ENCODE data around the gene CKAP5.

Gene CKAP5

GRCh38 chr11:46698597-46698996 lies 147.5 kb downstream of the CKAP5 start:
- no peak for DNase-seq (ENCODE audit: low spot score)

- DNase-seq (ENCODE audit: low spot score): no peak
Measured at GRCh38 chr11:46697723-46698122, 148.4 kb downstream of the CKAP5 start.

- no peak for DNase-seq (ENCODE audit: low spot score)
Measured at GRCh38 chr11:46697303-46697702, 148.8 kb downstream of the CKAP5 start.

GRCh38 chr11:46696212-46696558 lies 149.9 kb downstream of the CKAP5 start:
- DNase-seq (ENCODE audit: low spot score): no peak

- DNase-seq (ENCODE audit: low spot score): no peak
Measured at GRCh38 chr11:46695345-46696211, 150.5 kb downstream of the CKAP5 start.

- no peak for DNase-seq (ENCODE audit: low spot score)
Measured at GRCh38 chr11:46694607-46695006, 151.5 kb downstream of the CKAP5 start.

- no peak for DNase-seq (ENCODE audit: low spot score)
Measured at GRCh38 chr11:46694072-46694471, 152.0 kb downstream of the CKAP5 start.

- no peak for DNase-seq (ENCODE audit: low spot score)
Measured at GRCh38 chr11:46693597-46694012, 152.5 kb downstream of the CKAP5 start.

Data from CD4-positive, alpha-beta T cell treated with Interleukin-6 at 100 ng/mL for 8 hours (primary cell).